ENCODE data around the gene YTHDC1. TPM values are rescaled to one million over a fixed set of nuclear protein-coding genes. Genes with fewer than 3 reads are reported as not detected.

YTHDC1 gene
- total RNA-seq, 3 donors from 2014 or later = 79.7 to 142 (median 80.3) TPM

GRCh38 chr4:68264875-68265565 lies 84.9 kb downstream of the YTHDC1 start:
- intact Hi-C loops (cut with DNase I; ENCODE audit: low total_unique reads) = no loop called here
- DNase-seq (ENCODE audit: low spot score in 2 of 2) = no peak
- H3K27ac ChIP-seq = no peak overlapping the region

More at GRCh38 chr4:68264875-68265565, 84.9 kb downstream of the YTHDC1 start:
- TF ChIP-seq CTCF (IDR thresholded peaks at IDR 0.05) (no peak), POLR2AphosphoS5 (IDR thresholded peaks at IDR 0.05) (no peak), POLR2A (IDR thresholded peaks at IDR 0.05) (no peak)
- no peaks in the 10 kb centered on the region for H3K27me3 ChIP-seq
- no peaks in the 10 kb centered on the region for H3K4me1 ChIP-seq
- no peak overlapping the region for H3K4me3 ChIP-seq
- H3K9me3 ChIP-seq = no peaks in the 10 kb centered on the region
- no peaks in the 10 kb centered on the region for H3K36me3 ChIP-seq

Other genes starting within 250 kb of the YTHDC1 start
- not detected for gene TMPRSS11F, start 220.2 kb downstream of the YTHDC1 start, total RNA-seq
- not detected for gene TMPRSS11B, start 104.4 kb downstream of the YTHDC1 start, total RNA-seq
- gene TMPRSS11E, start 97.4 kb upstream of the YTHDC1 start, total RNA-seq = 1 to 10 TPM in 2 of 3 donors, not detected in 1; 1.3 to 3.3 TPM
- under 1 TPM in 1 of 3 donors, not detected in 2; 0.98 TPM for gene UGT2B17, start 226.2 kb upstream of the YTHDC1 start, total RNA-seq

Measured in breast epithelium (tissue), 4 donors.